Mesothelial cell of epicardium (in vitro differentiated cells): ENCODE data around the gene NPAS2. TPM values are rescaled to one million over a fixed set of nuclear protein-coding genes. Genes with fewer than 3 reads are reported as not detected.

Source experiments
- DNase-seq, 2 experiments: peaks; one replicate each; pipeline ENCODE4 v3.0.0; 2021; ENCODE audit warnings: low spot score in 2 of 2; ENCODE audit not compliant: unreplicated experiment in 2 of 2
- H3K27ac Mint-ChIP-seq: 2 replicates; pipeline ENCODE4 v1.8.0; 2021; ENCODE audit warnings: mixed read lengths
- H3K27me3 Mint-ChIP-seq: 2 replicates; pipeline ENCODE4 v1.8.0; 2021; ENCODE audit warnings: low read depth, mixed read lengths
- H3K36me3 Mint-ChIP-seq: 2 replicates; pipeline ENCODE4 v1.8.0; 2021; ENCODE audit warnings: mixed read lengths
- H3K4me1 Mint-ChIP-seq: 2 replicates; pipeline ENCODE4 v1.8.0; 2021; ENCODE audit warnings: mixed read lengths
- H3K4me3 Mint-ChIP-seq: 2 replicates; pipeline ENCODE4 v1.8.0; 2021; ENCODE audit warnings: mild to moderate bottlenecking, moderate library complexity, mixed read lengths
- H3K9me3 Mint-ChIP-seq: 2 replicates; pipeline ENCODE4 v1.8.0; 2021; ENCODE audit warnings: mixed read lengths
- total RNA-seq: library from RNA; stranded (reverse); gene quantifications from 3 replicates; pipeline ENCODE4 v1.2.1, GENCODE V29; 2021
- TF ChIP-seq, protein P1 (sequence below): fragments of 200-600 bp; sonication (generic); IDR thresholded peaks from one replicate; pipeline ENCODE4 v1.5.0; 2021; ENCODE audit warnings: antibody characterized with exemption; ENCODE audit not compliant: unreplicated experiment

NPAS2 gene
- total RNA-seq, 1 donor from 2014 or later, result 5.4 TPM

DNA sequence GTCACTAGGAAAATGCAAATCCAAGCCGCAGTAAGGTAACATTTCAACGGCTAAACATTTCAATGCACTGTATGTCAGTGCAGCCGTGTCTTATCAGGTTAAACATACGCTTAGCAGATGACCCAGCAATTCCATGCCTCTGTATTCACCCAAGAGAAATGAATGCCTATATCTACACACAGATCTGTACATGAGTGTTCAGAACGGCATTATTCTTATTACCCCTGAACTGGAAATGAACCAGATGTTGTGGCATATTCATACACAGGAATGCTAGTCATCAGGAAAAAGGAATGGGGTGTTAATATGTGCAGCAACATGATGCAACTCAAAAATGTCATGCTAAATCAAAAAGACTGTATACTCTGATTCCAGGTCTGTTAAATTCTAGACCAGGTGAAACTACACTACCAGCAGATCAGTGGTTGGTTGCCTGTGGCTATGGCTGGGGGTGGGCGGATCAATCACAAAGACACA is 101.8 kb downstream of the NPAS2 start:
- H3K9me3 Mint-ChIP-seq, result peaks cover 7% of the 10 kb centered on the region
- no peak overlapping the region for H3K27ac Mint-ChIP-seq
- peaks cover 16% of the 10 kb centered on the region for H3K4me1 Mint-ChIP-seq
- H3K4me3 Mint-ChIP-seq, result no peak overlapping the region
- H3K36me3 Mint-ChIP-seq, result no peaks in the 10 kb centered on the region
- peaks cover 14% of the 10 kb centered on the region for H3K27me3 Mint-ChIP-seq
- TF ChIP-seq, protein P1, sequence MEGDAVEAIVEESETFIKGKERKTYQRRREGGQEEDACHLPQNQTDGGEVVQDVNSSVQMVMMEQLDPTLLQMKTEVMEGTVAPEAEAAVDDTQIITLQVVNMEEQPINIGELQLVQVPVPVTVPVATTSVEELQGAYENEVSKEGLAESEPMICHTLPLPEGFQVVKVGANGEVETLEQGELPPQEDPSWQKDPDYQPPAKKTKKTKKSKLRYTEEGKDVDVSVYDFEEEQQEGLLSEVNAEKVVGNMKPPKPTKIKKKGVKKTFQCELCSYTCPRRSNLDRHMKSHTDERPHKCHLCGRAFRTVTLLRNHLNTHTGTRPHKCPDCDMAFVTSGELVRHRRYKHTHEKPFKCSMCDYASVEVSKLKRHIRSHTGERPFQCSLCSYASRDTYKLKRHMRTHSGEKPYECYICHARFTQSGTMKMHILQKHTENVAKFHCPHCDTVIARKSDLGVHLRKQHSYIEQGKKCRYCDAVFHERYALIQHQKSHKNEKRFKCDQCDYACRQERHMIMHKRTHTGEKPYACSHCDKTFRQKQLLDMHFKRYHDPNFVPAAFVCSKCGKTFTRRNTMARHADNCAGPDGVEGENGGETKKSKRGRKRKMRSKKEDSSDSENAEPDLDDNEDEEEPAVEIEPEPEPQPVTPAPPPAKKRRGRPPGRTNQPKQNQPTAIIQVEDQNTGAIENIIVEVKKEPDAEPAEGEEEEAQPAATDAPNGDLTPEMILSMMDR, result no peak
- no peak for DNase-seq

DNA sequence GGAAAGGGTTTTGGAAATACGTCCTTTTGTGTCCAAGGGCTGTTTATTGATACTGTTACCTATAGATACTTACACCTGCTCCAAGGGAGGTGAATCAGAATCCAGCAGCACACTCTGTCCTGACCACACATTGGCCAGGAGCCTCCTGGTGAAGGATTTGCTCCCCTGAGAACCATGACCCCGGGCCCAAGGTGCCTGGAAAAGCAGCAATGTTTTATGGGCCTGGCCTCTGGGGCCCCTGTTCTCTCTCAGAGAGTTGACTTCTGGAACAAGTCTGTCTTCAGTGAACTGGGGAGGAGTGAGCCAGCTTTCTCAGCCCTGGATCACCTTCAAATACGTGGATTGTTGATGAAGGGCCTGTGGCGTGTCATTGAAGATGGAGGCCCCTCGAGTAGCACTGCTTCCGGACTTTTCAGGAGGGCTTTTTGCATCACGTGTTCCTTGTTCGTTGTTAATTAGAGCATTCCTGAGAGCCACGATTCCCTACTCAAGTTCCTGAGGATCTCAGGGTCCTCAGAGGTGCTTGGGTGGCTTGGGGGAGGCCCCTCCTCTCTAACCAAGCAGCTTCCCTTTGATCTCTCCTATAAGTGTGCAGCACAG is 103.6 kb downstream of the NPAS2 start:
- Mint-ChIP-seq H3K27ac (peak overlapping the region; percentile 28), H3K4me1 (peaks cover 16% of the 10 kb centered on the region), H3K4me3 (no peak overlapping the region), H3K27me3 (peaks cover 12% of the 10 kb centered on the region), H3K9me3 (peaks cover 5% of the 10 kb centered on the region), H3K36me3 (no peaks in the 10 kb centered on the region)
- no peak for DNase-seq
- TF ChIP-seq, protein P1, result no peak

DNA sequence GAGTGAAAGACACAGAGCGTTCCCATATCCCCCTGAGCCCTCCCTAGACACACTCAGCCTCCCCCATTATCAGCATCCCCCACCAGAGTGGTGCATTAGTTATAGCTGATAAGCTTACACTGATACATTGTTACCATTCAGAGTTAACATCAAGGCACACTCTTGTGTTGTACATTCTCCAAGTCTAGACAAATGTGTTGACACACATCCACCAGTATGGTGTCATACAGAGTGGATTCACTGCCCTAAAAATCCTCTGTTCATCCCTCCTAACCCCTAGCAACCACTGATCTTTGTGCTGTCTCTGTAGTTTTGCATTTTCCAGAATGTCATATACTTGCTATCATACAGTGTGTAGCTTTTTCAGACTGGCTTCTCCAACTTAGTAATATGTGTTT is 104.2 kb downstream of the NPAS2 start:
- TF ChIP-seq, protein P1, result no peak
- no peak overlapping the region for H3K4me3 Mint-ChIP-seq
- peaks cover 16% of the 10 kb centered on the region for H3K4me1 Mint-ChIP-seq
- DNase-seq, result no peak
- H3K27ac Mint-ChIP-seq, result peak overlapping the region; percentile 59
- no peaks in the 10 kb centered on the region for H3K36me3 Mint-ChIP-seq
- peaks cover 5% of the 10 kb centered on the region for H3K9me3 Mint-ChIP-seq
- peaks cover 9% of the 10 kb centered on the region for H3K27me3 Mint-ChIP-seq

DNA sequence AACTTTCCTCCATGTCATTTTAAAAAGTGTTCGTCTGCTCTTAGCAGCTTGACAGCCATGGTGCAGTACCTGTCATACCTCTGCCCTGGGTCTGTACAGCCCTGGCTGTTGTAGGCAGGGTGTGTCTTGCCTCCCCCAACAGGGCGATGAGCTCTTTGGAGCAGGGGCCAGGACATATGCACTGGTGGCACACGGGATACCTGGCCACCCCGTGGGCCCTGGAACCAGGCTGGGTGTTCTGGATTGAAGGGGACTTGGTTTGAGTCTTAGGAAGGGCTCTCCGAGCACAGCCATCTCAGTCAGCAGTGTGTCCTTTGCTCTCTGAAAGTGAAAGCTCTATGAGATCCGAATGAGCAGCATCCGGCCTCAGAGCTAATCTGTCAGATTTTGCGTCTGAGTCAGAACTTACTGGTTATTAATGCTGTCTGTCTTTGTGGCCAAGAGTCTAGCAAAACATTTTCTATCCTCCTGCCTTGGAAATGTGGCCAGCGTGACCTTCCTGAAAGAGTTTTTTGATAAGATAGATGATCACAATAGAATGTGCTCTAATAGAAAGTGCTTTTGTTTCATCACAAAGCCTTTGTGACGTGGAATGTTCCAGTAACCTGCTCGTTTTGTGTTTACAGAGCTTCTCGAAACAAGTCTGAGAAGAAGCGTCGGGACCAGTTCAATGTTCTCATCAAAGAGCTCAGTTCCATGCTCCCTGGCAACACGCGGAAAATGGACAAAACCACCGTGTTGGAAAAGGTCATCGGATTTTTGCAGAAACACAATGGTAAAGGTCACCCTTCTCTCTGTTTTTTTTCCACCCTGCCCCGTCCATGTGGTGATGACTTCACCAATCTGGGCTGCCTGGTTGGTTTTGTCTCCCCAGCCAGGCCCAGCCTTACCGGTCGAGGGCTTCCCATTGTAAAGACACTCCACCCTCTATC is 104.8 kb downstream of the NPAS2 start:
- H3K27ac Mint-ChIP-seq, result peak overlapping the region; percentile 59
- no peak overlapping the region for H3K4me3 Mint-ChIP-seq
- DNase-seq, result no peak
- no peaks in the 10 kb centered on the region for H3K36me3 Mint-ChIP-seq
- TF ChIP-seq, protein P1, result no peak
- peaks cover 16% of the 10 kb centered on the region for H3K4me1 Mint-ChIP-seq
- H3K27me3 Mint-ChIP-seq, result peaks cover 4% of the 10 kb centered on the region
- H3K9me3 Mint-ChIP-seq, result peaks cover 5% of the 10 kb centered on the region

DNA sequence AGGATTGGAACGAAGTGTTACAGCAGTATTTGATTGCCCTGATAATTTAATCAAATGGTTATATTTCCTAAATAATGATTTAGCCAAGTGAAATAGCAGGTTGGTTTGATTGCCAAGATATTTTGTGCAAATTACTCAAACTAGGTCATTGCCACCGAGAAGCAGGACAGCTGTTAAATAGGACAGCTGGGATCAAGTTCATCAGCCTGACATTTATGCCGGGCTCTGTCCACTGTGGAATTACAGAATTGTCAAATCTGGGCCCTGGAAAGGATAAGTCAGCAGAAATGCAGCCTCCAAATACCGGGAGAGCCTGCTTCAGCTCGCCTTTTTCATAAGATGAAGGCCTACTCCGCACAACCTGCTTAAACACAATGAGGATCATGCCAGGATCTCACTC is 108.3 kb downstream of the NPAS2 start:
- no peaks in the 10 kb centered on the region for H3K36me3 Mint-ChIP-seq
- H3K4me3 Mint-ChIP-seq, result no peak overlapping the region
- no peaks in the 10 kb centered on the region for H3K27me3 Mint-ChIP-seq
- H3K9me3 Mint-ChIP-seq, result peaks cover 5% of the 10 kb centered on the region
- H3K27ac Mint-ChIP-seq, result no peak overlapping the region
- TF ChIP-seq, protein P1, result no peak
- H3K4me1 Mint-ChIP-seq, result peaks cover 21% of the 10 kb centered on the region
- DNase-seq, result no peak
